ENCODE data around the gene VEGFA.
A peak's percentile ranks its signal among the peaks of the same experiment; 100 is the strongest.

The VEGFA gene

DNA sequence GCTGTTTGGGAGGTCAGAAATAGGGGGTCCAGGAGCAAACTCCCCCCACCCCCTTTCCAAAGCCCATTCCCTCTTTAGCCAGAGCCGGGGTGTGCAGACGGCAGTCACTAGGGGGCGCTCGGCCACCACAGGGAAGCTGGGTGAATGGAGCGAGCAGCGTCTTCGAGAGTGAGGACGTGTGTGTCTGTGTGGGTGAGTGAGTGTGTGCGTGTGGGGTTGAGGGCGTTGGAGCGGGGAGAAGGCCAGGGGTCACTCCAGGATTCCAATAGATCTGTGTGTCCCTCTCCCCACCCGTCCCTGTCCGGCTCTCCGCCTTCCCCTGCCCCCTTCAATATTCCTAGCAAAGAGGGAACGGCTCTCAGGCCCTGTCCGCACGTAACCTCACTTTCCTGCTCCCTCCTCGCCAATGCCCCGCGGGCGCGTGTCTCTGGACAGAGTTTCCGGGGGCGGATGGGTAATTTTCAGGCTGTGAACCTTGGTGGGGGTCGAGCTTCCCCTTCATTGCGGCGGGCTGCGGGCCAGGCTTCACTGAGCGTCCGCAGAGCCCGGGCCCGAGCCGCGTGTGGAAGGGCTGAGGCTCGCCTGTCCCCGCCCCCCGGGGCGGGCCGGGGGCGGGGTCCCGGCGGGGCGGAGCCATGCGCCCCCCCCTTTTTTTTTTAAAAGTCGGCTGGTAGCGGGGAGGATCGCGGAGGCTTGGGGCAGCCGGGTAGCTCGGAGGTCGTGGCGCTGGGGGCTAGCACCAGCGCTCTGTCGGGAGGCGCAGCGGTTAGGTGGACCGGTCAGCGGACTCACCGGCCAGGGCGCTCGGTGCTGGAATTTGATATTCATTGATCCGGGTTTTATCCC is at the start of gene VEGFA:
Gene VEGFA (plus strand): TSS at position 686 of the 846 bp plus-strand sequence.
- no peak for DNase-seq (ENCODE audit: low read depth, low spot score)

DNA sequence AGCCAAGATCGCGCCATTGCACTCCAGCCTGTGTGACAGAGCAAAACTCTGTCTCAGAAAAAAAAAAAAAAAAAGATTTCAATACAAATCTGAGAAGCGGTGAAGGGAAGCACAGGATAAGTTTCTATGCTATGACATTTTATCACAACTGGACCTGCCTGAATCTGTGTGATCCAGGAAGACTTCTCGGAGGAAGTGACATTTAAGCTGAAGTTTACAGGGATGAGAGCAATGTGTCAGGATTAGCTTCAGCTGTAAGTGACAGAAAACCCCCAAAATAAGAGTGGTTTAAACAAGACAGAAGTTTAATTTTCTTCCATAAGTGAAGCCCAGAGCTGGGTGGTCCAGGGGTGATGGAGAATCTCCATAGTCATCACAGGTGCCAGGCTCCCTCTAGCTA is 49.0 kb upstream of the VEGFA start:
- no peak for DNase-seq (ENCODE audit: low read depth, low spot score)

- DNase-seq (ENCODE audit: low read depth, low spot score): no peak
Measured at GRCh38 chr6:43722920-43723545, 47.0 kb upstream of the VEGFA start.

GRCh38 chr6:43723737-43724295 is 46.2 kb upstream of the VEGFA start:
- peak; percentile 52 for DNase-seq (ENCODE audit: low read depth, low spot score)

- no peak for DNase-seq (ENCODE audit: low read depth, low spot score)
Measured at GRCh38 chr6:43724354-43724753, 45.7 kb upstream of the VEGFA start.

DNA sequence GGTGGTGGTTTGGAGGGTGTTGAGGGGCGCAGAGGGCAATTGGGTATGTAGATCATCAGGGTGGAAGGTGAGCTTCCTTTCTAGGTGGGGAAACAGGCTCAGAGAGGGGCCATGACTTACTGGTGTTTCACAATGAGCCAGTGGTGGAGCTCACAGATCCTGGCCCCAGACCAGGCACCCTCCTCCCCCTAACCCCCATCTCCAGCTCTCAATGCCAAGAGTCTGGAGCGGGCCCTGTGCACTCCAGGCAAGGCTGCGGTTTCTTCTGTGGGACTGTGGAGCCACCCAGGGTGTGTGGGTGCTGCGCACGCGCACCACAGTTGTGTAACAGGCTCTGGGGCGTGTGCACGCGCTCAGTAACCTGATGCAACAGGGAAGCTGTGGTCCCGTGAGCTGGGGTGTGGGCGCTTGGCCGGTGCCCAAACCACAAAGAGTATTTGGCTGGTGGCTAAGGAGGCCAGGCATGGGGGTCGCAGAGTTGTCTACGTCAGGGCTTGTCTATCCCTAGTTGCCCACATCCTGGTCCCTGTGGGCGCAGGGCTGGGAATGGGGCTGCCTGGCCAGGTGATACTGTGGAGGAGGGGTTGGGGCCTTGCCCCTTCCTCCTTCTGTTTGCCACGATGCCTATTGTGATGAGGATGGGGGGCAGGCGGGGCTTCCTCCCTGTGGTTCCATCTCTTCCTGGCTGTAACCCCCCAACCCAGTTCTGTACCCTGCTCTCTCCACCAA is 44.9 kb upstream of the VEGFA start:
- no peak for DNase-seq (ENCODE audit: low read depth, low spot score)

GRCh38 chr6:43725643-43726580 is 44.1 kb upstream of the VEGFA start:
- no peak for DNase-seq (ENCODE audit: low read depth, low spot score)

- no peak for DNase-seq (ENCODE audit: low read depth, low spot score)
Measured at GRCh38 chr6:43727634-43728033, 42.4 kb upstream of the VEGFA start.

DNA sequence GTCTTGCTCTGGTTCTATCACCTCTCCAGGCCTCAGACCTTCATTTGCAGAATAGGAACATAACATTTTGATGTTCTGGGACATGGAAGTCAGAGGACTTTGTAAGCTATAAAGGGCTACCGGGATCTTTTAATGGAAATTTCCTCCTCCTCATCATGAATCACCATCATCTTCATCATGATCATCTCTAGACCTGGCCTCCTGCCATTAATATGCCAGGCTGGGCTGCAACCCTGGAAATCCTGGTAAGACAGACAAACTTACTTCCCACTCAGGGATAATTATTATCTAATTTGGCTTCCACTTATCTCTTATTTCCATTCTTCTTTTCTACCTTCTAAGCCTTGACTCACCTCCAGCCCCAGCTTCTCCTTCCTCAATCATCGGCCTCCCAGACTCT is 41.4 kb upstream of the VEGFA start:
- DNase-seq (ENCODE audit: low read depth, low spot score): no peak

DNA sequence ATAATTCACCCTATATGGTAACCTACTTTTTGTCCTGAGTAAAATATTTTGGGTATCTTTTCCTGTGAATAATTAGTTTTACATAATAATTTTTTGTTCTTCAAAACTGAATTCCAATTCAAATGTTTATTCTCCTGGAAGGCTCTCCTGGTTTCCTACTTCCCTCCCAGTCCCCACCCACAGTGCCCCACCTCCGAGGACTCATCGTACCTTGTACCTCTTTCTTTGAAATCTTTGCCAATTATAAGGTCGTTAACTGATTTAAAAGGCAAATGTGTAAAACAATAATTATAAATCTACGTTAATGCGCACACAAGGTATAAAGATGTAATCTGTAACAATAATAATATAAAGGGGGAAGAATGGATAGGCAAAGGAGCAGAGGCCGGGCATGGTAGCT is 40.5 kb upstream of the VEGFA start:
- DNase-seq (ENCODE audit: low read depth, low spot score): no peak

DNA sequence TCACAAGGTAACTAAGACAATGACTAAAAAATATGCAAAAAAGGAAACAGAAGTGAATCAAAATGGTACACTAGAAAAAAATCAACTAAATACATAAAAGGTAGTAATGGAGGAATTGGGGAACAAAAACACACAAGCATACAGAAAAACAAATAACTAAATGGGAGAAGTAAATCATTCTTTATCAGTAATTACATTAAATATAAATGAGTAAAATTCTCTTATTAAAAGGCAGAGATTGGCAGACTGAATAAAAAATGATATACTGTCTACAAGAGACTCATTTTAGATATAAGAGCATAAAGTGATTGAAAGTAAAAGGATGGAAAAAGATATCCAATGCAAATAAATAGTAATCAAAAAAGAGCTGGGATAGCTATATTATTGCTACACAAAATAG is 39.4 kb upstream of the VEGFA start:
- no peak for DNase-seq (ENCODE audit: low read depth, low spot score)

GRCh38 chr6:43733471-43734293 is 36.3 kb upstream of the VEGFA start:
- DNase-seq (ENCODE audit: low read depth, low spot score): no peak

DNA sequence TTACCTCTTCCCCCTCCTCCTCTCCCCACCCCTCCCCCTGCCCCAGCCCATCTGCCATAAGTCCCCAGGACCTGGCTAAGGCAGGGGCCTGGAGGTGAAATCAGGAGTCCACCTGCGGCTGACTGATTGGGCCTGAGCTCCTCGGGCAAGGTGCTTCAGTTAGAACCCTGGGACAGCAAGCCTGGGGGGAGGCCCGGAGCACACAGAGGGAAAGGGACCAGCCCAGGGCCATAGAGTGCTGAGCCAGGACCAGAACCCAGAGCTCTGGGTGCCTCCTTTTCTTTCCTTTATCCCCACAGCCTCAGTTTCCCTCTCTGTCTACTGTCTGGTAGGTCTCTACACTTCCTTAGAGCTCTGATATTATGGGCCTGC is 35.7 kb upstream of the VEGFA start:
- DNase-seq (ENCODE audit: low read depth, low spot score): no peak

DNA sequence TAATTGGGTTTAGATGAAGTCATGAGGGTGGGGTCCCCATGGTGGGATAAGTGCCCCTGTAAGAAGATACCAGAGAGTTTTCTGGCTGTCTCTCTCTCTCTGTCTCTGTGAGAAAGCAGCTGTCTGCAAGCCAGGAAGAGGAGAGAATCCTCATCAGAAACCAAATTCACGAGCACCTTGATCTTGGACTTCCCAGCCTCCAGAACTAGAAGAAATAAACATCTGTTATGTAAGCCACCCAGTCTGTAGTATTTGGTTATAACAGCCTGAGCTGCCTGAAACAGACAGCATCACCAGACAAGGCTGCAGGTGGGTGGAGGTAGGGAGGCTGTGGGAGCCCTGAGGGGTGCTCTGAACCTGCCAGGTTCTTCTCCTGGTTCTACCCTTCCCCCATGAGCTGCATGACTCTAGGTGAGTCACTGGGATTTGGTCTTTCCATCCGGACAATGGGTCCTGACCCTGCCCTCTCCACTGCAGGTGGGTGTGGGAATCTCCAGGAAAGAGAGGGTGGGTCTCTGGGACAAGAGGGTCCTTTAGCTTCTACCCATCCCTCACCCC is 34.3 kb upstream of the VEGFA start:
- DNase-seq (ENCODE audit: low read depth, low spot score): no peak

GRCh38 chr6:43736211-43736786 is 33.7 kb upstream of the VEGFA start:
- no peak for DNase-seq (ENCODE audit: low read depth, low spot score)

GRCh38 chr6:43736844-43737243 is 33.2 kb upstream of the VEGFA start:
- no peak for DNase-seq (ENCODE audit: low read depth, low spot score)

GRCh38 chr6:43737272-43738081 is 32.5 kb upstream of the VEGFA start:
- DNase-seq (ENCODE audit: low read depth, low spot score): no peak

DNA sequence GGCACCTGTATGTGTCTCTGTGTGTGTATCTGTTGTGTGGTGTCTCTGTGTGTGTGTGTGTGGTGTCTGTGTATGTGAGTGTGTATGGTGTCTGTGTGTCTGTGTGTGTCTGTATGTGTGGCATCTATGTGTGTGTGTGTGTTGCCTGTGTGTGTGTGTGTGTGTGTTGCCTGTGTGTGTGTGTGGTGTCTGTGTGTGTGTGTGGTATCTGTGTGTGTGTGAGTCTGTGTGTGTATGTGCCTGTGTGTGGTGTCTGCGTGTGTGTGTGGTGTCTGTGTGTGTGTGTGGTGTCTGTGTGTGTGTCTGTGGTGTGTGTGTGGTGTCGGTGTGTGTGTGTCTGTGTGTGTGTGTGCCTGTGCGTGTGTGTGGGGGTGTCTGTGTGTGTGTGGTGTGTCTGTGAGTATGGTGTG is 31.7 kb upstream of the VEGFA start:
- DNase-seq (ENCODE audit: low read depth, low spot score): no peak
